GM12892 (cell line): ENCODE data around the gene CLASP1.

Source experiments
- DNase-seq: peaks from one replicate; pipeline ENCODE4 v3.0.0; 2011; ENCODE audit not compliant: insufficient read length
- FAIRE-seq: peaks from 2 replicates; lab custom pipeline; 2011; peaks lifted over from hg19 to GRCh38; lab: Jason Lieb, UNC
- POLR2A ChIP-seq: IDR thresholded peaks from 2 replicates; pipeline ENCODE4 v1.6.1; 2011; ENCODE audit warnings: low read depth, low read length, control low read depth
- POLR2AphosphoS5 ChIP-seq: IDR thresholded peaks from 2 replicates; pipeline ENCODE4 v1.6.1; 2011; ENCODE audit warnings: low read depth, low read length, control low read depth
- TAF1 ChIP-seq: IDR thresholded peaks from 2 replicates; pipeline ENCODE4 v1.6.1; 2011; ENCODE audit warnings: low read depth, mild to moderate bottlenecking, control low read depth, low read length, borderline replicate concordance

The CLASP1 gene

DNA sequence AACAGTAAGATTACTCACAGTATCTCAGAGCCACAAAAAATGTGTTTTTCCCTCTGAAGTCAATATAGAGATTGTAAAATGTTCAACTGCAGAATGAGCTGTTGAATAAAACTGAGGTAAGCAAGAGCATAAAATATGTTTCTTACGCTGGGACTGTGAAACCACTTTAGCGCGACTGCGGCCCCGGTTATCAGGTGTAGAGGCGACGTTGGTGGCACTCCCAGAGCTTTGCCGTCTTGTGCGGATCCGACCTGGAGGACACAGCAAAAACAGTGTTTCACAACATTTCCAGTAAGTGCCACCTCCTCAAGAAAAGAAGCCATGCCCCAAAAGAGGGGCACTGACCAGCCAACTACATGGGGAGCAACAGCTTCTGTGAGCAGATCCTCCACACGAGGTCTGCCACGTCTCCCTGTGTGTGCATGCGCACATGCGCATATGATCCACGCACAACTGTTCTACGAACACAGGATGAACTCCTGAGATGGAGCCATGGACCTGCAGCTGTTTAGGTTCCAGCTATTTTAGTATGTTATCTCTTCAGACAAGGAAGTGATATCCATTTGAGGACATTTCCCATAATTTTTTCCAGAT, 219.2 kb downstream of the CLASP1 start:
- TF ChIP-seq POLR2AphosphoS5, result no peak
- TF ChIP-seq TAF1, result no peak
- FAIRE-seq, result no peak
- DNase-seq, result no peak

GRCh38 chr2:121429119-121429903, 220.0 kb downstream of the CLASP1 start:
- no peak for FAIRE-seq
- TF ChIP-seq POLR2A (no peak), TAF1 (no peak), POLR2AphosphoS5 (no peak)
- no peak for DNase-seq

DNA sequence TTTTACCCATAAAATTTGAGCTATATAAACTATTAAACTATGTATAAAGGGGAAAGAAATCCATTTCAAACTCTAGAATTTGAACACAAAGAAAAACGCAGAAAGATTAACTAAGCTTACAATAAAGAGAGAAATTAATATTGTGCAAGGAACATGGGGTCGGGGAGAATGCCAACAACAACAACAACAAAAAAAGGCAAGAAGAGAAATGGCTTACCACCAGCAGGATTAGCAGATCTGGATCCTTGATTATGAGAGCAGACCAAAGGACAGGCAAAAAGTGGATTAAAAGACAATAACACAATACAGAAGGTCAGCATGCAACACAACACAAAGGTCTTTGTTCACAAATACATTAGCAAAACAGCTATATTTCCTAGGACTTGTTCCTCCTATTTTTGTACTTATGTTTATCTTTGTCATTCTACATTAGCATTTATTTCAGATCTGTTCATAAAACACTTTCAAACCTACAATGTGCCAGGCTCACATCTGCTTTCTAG, 222.0 kb downstream of the CLASP1 start:
- DNase-seq (no peak), FAIRE-seq (no peak)
- TF ChIP-seq POLR2AphosphoS5, result no peak
- no peak for TF ChIP-seq POLR2A
- no peak for TF ChIP-seq TAF1

DNA sequence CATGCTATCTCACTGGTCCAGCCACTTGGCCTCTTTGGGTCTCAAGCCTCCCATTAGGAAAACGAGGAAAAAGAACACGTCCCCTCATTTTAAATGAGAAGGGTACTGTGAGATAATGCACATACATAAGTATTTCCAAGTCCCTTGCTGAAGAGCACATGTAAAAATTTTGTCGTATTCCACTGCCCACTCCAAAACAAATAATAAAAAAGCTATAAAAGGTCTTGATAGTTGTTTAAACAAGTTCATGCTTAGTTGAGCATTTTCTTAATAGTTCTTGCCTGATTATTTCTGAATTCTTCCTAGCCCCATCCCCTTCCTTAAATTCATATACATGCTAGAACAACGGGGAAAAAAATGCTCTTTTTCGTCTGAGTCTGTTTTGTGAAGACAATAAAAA, 228.8 kb downstream of the CLASP1 start:
- FAIRE-seq, result no peak
- TF ChIP-seq POLR2A (no peak), POLR2AphosphoS5 (no peak), TAF1 (no peak)

GRCh38 chr2:121419081-121419699, 230.1 kb downstream of the CLASP1 start:
- TF ChIP-seq TAF1, result no peak
- no peak for TF ChIP-seq POLR2AphosphoS5
- TF ChIP-seq POLR2A, result no peak
- DNase-seq (no peak), FAIRE-seq (no peak)

More for the DNA sequence above, 228.8 kb downstream of the CLASP1 start:
- no peak for DNase-seq

DNA sequence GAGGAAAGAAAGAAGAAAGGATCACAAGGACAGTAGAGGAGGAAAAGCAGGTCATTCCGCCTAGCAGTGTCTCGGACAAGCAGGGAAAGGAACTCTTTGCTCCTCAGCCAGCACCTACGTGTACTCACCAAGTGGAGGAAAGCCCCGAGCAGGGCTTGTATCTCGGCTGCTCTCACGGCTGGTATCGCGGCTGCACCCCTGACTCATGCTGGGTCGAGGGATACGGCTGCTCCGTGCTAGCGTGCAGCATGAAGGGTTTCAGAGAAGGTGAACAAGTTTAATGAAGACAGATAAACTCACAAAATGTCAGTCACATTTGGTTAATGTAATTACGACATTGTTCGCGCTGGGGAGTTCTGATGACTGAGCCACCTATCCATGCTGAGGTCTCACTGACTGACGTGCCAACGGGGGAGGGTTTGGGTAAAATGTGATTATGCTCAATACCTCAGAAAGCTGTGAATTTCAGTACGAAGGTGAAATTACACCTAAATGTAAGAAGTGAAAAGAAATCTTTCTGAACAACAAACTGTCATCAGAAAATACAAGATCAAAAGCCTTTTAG, 230.7 kb downstream of the CLASP1 start:
- TF ChIP-seq TAF1, result no peak
- TF ChIP-seq POLR2AphosphoS5, result no peak
- no peak for TF ChIP-seq POLR2A
- no peak for DNase-seq
- no peak for FAIRE-seq

- no peak for DNase-seq
- TF ChIP-seq TAF1, result no peak
- TF ChIP-seq POLR2A, result no peak
- no peak for TF ChIP-seq POLR2AphosphoS5
- no peak for FAIRE-seq
Observed at GRCh38 chr2:121417826-121418225, 231.4 kb downstream of the CLASP1 start.

DNA sequence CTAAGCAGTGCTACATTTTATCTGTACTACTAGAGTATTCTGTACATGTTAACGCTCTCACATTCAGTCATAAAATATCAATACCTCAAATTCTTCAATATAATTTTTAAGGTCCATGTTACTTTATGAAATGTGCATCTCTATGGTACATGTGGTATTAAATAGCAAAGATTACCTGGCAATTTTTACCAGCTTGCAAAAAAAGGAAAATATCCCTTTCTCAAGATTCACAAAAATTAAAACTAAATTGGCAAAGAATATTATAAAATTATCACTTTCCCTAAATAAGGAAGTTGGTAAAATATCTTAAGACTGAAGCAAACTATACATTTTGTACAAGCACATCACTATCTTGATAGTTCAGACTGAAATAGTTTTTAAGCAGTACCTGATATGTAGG, 233.5 kb downstream of the CLASP1 start:
- TF ChIP-seq POLR2AphosphoS5, result no peak
- no peak for TF ChIP-seq TAF1
- no peak for TF ChIP-seq POLR2A
- DNase-seq (no peak), FAIRE-seq (no peak)

- FAIRE-seq (no peak), DNase-seq (no peak)
Observed at GRCh38 chr2:121412349-121412748, 236.9 kb downstream of the CLASP1 start.

GRCh38 chr2:121409966-121410365, 239.3 kb downstream of the CLASP1 start:
- no peak for FAIRE-seq

More at GRCh38 chr2:121412349-121412748, 236.9 kb downstream of the CLASP1 start:
- TF ChIP-seq POLR2A (no peak), TAF1 (no peak), POLR2AphosphoS5 (no peak)

DNA sequence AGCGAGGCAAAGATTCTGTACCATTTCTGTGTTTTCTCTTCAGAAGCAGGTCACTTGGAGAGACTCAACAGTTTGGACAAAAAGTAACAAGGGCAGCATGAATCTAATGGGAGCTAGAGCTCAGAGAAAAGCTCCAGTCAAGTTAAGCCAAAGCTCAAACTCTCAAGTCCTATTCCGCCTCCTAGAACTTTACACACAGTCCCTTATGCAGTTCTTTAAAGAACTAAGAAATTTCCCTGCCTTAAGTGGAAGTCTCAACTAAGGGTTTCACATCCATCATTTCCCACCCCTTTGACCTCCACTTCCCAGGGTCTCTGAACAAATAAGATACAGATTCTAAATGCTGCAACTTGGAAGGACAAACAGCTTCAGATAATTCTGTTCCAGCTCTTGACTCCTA, 239.9 kb downstream of the CLASP1 start:
- FAIRE-seq (no peak), DNase-seq (no peak)
- TF ChIP-seq TAF1, result no peak

More at GRCh38 chr2:121409966-121410365, 239.3 kb downstream of the CLASP1 start:
- TF ChIP-seq TAF1 (no peak), POLR2AphosphoS5 (no peak)
- no peak for DNase-seq
